KMS-11 (cell line): ENCODE measurements around the gene FTL.

Source experiments
- H2AFZ ChIP-seq: fragments of 200-600 bp; sonication (generic); 2 replicates; pipeline ENCODE4 v1.6.1; 2016; ENCODE audit warnings: antibody characterized with exemption, mixed run types, low read depth
- H3K27ac ChIP-seq: fragments of 200-600 bp; sonication (generic); 2 replicates; pipeline ENCODE4 v1.6.1; 2016; ENCODE audit warnings: mild to moderate bottlenecking, mixed run types
- H3K27me3 ChIP-seq: fragments of 200-600 bp; sonication (generic); 2 replicates; pipeline ENCODE4 v1.6.1; 2017; ENCODE audit warnings: mild to moderate bottlenecking, low read depth, mixed run types, moderate library complexity; ENCODE audit not compliant: insufficient read depth
- H3K36me3 ChIP-seq: fragments of 200-600 bp; sonication (generic); 2 replicates; pipeline ENCODE4 v1.6.1; 2017; ENCODE audit warnings: mild to moderate bottlenecking, mixed run types; ENCODE audit not compliant: insufficient read depth
- H3K4me1 ChIP-seq: fragments of 200-600 bp; sonication (generic); 2 replicates; pipeline ENCODE4 v1.6.1; 2016; ENCODE audit warnings: mild to moderate bottlenecking, low read depth, mixed run types; ENCODE audit not compliant: poor library complexity, severe bottlenecking
- H3K4me2 ChIP-seq: fragments of 200-600 bp; sonication (generic); 2 replicates; pipeline ENCODE4 v1.7.0; 2016; ENCODE audit warnings: mild to moderate bottlenecking, mixed run types
- H3K4me3 ChIP-seq: fragments of 200-600 bp; sonication (generic); IDR thresholded peaks from 2 replicates; pipeline ENCODE4 v1.6.1; 2017; ENCODE audit warnings: low read depth, low read length, mixed read lengths; ENCODE audit not compliant: insufficient read depth
- H3K79me2 ChIP-seq: fragments of 200-600 bp; sonication (generic); 2 replicates; pipeline ENCODE4 v1.6.1; 2016; ENCODE audit warnings: low read depth, mixed run types; ENCODE audit not compliant: insufficient read depth
- H3K9ac ChIP-seq: fragments of 200-600 bp; sonication (generic); 2 replicates; pipeline ENCODE4 v1.6.1; 2016; ENCODE audit warnings: mild to moderate bottlenecking, mixed run types
- H4K20me1 ChIP-seq: fragments of 200-600 bp; sonication (generic); 2 replicates; pipeline ENCODE4 v1.6.1; 2016; ENCODE audit warnings: mild to moderate bottlenecking, mixed run types; ENCODE audit not compliant: insufficient read depth
- CTCF ChIP-seq: fragments of 200-600 bp; sonication (generic); conservative IDR thresholded peaks from 2 replicates; pipeline ENCODE4 v1.6.1; 2017; ENCODE audit warnings: low read depth, mild to moderate bottlenecking, antibody characterized with exemption, low read length, moderate library complexity, mixed read lengths

Gene FTL

GRCh38 chr19:49010453-49010852, 45.3 kb downstream of the FTL start:
- TF ChIP-seq CTCF, result no peak
- Histone ChIP-seq H3K9ac (no peak overlapping the region), H2AFZ (no peak overlapping the region), H3K27ac (no peak overlapping the region), H3K4me3 (no peak overlapping the region), H3K79me2 (no peaks in the 10 kb centered on the region), H4K20me1 (no peaks in the 10 kb centered on the region), H3K4me2 (no peak overlapping the region), H3K36me3 (peaks cover 7% of the 10 kb centered on the region; the same call in 1 of the 2 replicates), H3K27me3 (no peaks in the 10 kb centered on the region), H3K4me1 (no peaks in the 10 kb centered on the region)

GRCh38 chr19:49011194-49011593, 46.1 kb downstream of the FTL start:
- H3K4me1 ChIP-seq, result no peaks in the 10 kb centered on the region
- H4K20me1 ChIP-seq, result no peaks in the 10 kb centered on the region
- H3K4me2 ChIP-seq, result no peak overlapping the region
- no peak overlapping the region for H3K4me3 ChIP-seq
- H3K27ac ChIP-seq, result no peak overlapping the region
- no peak overlapping the region for H2AFZ ChIP-seq
- H3K36me3 ChIP-seq, result peaks cover 6% of the 10 kb centered on the region; the same call in 1 of the 2 replicates
- TF ChIP-seq CTCF, result no peak
- H3K79me2 ChIP-seq, result no peaks in the 10 kb centered on the region
- no peaks in the 10 kb centered on the region for H3K27me3 ChIP-seq
- no peak overlapping the region for H3K9ac ChIP-seq

- H3K36me3 ChIP-seq, result no peaks in the 10 kb centered on the region
- peaks cover 13% of the 10 kb centered on the region for H3K27me3 ChIP-seq
- no peaks in the 10 kb centered on the region for H4K20me1 ChIP-seq
- H2AFZ ChIP-seq, result no peak overlapping the region
- H3K4me2 ChIP-seq, result no peak overlapping the region
- H3K27ac ChIP-seq, result no peak overlapping the region
- no peaks in the 10 kb centered on the region for H3K4me1 ChIP-seq
- no peaks in the 10 kb centered on the region for H3K79me2 ChIP-seq
- no peak overlapping the region for H3K4me3 ChIP-seq
- TF ChIP-seq CTCF, result no peak
- H3K9ac ChIP-seq, result no peak overlapping the region
These were observed 49.2 kb downstream of the FTL start for GRCh38 chr19:49014123-49014869.

GRCh38 chr19:49014870-49015255, 49.8 kb downstream of the FTL start:
- H3K4me3 ChIP-seq, result no peak overlapping the region
- H3K4me2 ChIP-seq, result no peak overlapping the region
- no peaks in the 10 kb centered on the region for H3K36me3 ChIP-seq
- H3K9ac ChIP-seq, result no peak overlapping the region
- no peak overlapping the region for H2AFZ ChIP-seq
- H4K20me1 ChIP-seq, result no peaks in the 10 kb centered on the region
- H3K27me3 ChIP-seq, result peaks cover 13% of the 10 kb centered on the region
- H3K79me2 ChIP-seq, result no peaks in the 10 kb centered on the region
- TF ChIP-seq CTCF, result no peak
- H3K4me1 ChIP-seq, result no peaks in the 10 kb centered on the region
- no peak overlapping the region for H3K27ac ChIP-seq
